ENCODE results near the gene ARL16. TPM values are rescaled to one million over a fixed set of nuclear protein-coding genes. Genes with fewer than 3 reads are reported as not detected.

ARL16 gene
- total and polyA plus RNA-seq, 9 donors = 22.8 to 55.5 (median 31.1) TPM

- Histone ChIP-seq H3K9me3 (no peaks in the 10 kb centered on the region), H3K4me1 (ENCODE audit: insufficient read depth) (no peaks in the 10 kb centered on the region), H3K27me3 (no peaks in the 10 kb centered on the region), H3K4me3 (no peak overlapping the region), H3K36me3 (no peaks in the 10 kb centered on the region), H3K27ac (no peak overlapping the region)
- DNase-seq = no peak
- TF ChIP-seq EP300 (IDR thresholded peaks at IDR 0.05) = no peak
- TF ChIP-seq POLR2A (IDR thresholded peaks at IDR 0.05) = no peak
- TF ChIP-seq CTCF (IDR thresholded peaks at IDR 0.05) = no peak
- WGBS, 3 donors = 47 to 59% (median 48%) methylated on average over 4 of the region's 4 CpGs
- intact Hi-C loops (cut with DNase I) = no loop called here
Measured at GRCh38 chr17:81656835-81657234, 26.8 kb downstream of the ARL16 start.

GRCh38 chr17:81656118-81656743, 27.4 kb downstream of the ARL16 start, which contains the start of gene PDE6G:
Gene PDE6G, minus strand, starts transcription at chr17:81656542. Its CDS starts 3,237 bp downstream, at chr17:81653305.
- H3K27me3 ChIP-seq = no peaks in the 10 kb centered on the region
- H3K9me3 ChIP-seq = no peaks in the 10 kb centered on the region
- no peak for TF ChIP-seq EP300 (IDR thresholded peaks at IDR 0.05)
- TF ChIP-seq CTCF (IDR thresholded peaks at IDR 0.05) = no peak
- no peak for TF ChIP-seq POLR2A (IDR thresholded peaks at IDR 0.05)
- intact Hi-C loops (cut with DNase I) = no loop called here
- H3K27ac ChIP-seq = no peak within 1 kb of the TSS
- H3K36me3 ChIP-seq = no peaks in the 10 kb centered on the region
- DNase-seq = no peak
- WGBS, 3 donors = 78 to 82% (median 81%) methylated on average over 15 of the region's 15 CpGs
- H3K4me3 ChIP-seq = no peak within 1 kb of the TSS
- no peaks in the 10 kb centered on the region for H3K4me1 ChIP-seq (ENCODE audit: insufficient read depth)

- H3K27ac ChIP-seq = no peak overlapping the region
- H3K27me3 ChIP-seq = no peaks in the 10 kb centered on the region
- H3K36me3 ChIP-seq = no peaks in the 10 kb centered on the region
- 66 to 74% (median 68%) methylated on average over 17 to 18 of the region's 18 CpGs for WGBS, 3 donors
- TF ChIP-seq POLR2A (IDR thresholded peaks at IDR 0.05) (no peak), EP300 (IDR thresholded peaks at IDR 0.05) (no peak), CTCF (IDR thresholded peaks at IDR 0.05) (no peak)
- DNase-seq = no peak
- H3K4me3 ChIP-seq = no peak overlapping the region
- H3K9me3 ChIP-seq = no peaks in the 10 kb centered on the region
- H3K4me1 ChIP-seq (ENCODE audit: insufficient read depth) = no peaks in the 10 kb centered on the region
- intact Hi-C loops (cut with DNase I) = no loop called here
Measured at GRCh38 chr17:81655378-81656117, 28.0 kb downstream of the ARL16 start.

GRCh38 chr17:81652906-81653771, 30.5 kb downstream of the ARL16 start:
- H3K27me3 ChIP-seq = peaks cover 14% of the 10 kb centered on the region
- H3K4me1 ChIP-seq (ENCODE audit: insufficient read depth) = no peaks in the 10 kb centered on the region
- H3K4me3 ChIP-seq = no peak overlapping the region
- intact Hi-C loops (cut with DNase I) = no loop called here
- H3K36me3 ChIP-seq = no peaks in the 10 kb centered on the region
- H3K27ac ChIP-seq = no peak overlapping the region
- 19 to 25% (median 24%) methylated on average over 22 to 27 of the region's 27 CpGs for WGBS, 3 donors
- no peak for DNase-seq
- TF ChIP-seq EP300 (IDR thresholded peaks at IDR 0.05) (no peak), POLR2A (IDR thresholded peaks at IDR 0.05) (no peak), CTCF (IDR thresholded peaks at IDR 0.05) (no peak)
- peaks cover 0 to 10% of the 10 kb centered on the region in 2 donors for H3K9me3 ChIP-seq

Data from ovary (tissue), 9 donors.